SK-N-SH (cell line): ENCODE results near the gene KCNQ5. TPM values are rescaled to one million over a fixed set of nuclear protein-coding genes. Genes with fewer than 3 reads are reported as not detected.

Source experiments
- CTCF ChIA-PET: fragments of 300-600, 350-600 bp; formaldehyde crosslinking; extraction: SDS; loops from one replicate; lab custom pipeline; 2021; lab: Yijun Ruan, JAX
- POLR2A ChIA-PET: fragments of 350-600 bp; sonication (Branson Sonifier 250); formaldehyde crosslinking; extraction: SDS; loops from one replicate; lab custom pipeline; 2020; ENCODE audit warnings: antibody characterized with exemption, inconsistent platforms; lab: Yijun Ruan, JAX
- DNase-seq: peaks from one replicate; pipeline ENCODE4 v3.0.0; 2012
- H2AFZ ChIP-seq: fragments of 200-600 bp; sonication (generic); 2 replicates; pipeline ENCODE4 v1.8.1; 2016; ENCODE audit warnings: antibody characterized with exemption, mild to moderate bottlenecking, low read depth
- H3F3A ChIP-seq: fragments of 200-600 bp; sonication (generic); replicated peaks from 2 replicates; pipeline ENCODE3; 2016; ENCODE audit warnings: antibody characterized with exemption, mild to moderate bottlenecking; ENCODE audit not compliant: insufficient read depth
- H3K27ac ChIP-seq, 2 experiments: fragments of 200-500 bp in 1 of 2; fragments of 200-600 bp in 1 of 2; sonication (Bioruptor generic) in 1 of 2; sonication (generic), shearing (Covaris generic) in 1 of 2; 2 replicates each; pipeline versions ENCODE4 v1.5.1 to v1.6.1; 2014 to 2016; ENCODE audit warnings: low read depth in 2 of 2, inconsistent platforms in 1 of 2, low read length in 1 of 2, mild to moderate bottlenecking in 1 of 2, mixed read lengths in 1 of 2
- H3K27me3 ChIP-seq: fragments of 200-600 bp; sonication (generic), shearing (Covaris generic); 2 replicates; pipeline ENCODE4 v1.6.1; 2016; ENCODE audit warnings: mixed run types; ENCODE audit not compliant: insufficient read depth
- H3K36me3 ChIP-seq, 2 experiments: fragments of 200-500 bp in 1 of 2; fragments of 200-600 bp in 1 of 2; sonication (Bioruptor generic) in 1 of 2; sonication (generic) in 1 of 2; replicated peaks in 1 of 2; 2 replicates each; pipeline versions ENCODE3 to v1.5.1; 2014 to 2016; ENCODE audit warnings: low read length in 1 of 2, mild to moderate bottlenecking in 1 of 2; ENCODE audit not compliant: insufficient read depth in 2 of 2, control insufficient read depth in 1 of 2
- H3K4me1 ChIP-seq, 2 experiments: fragments of 200-500 bp in 1 of 2; fragments of 200-600 bp in 1 of 2; sonication (Bioruptor generic) in 1 of 2; sonication (generic), shearing (Covaris generic) in 1 of 2; 2 replicates each; pipeline versions ENCODE4 v1.5.1 to v1.6.1; 2014 to 2016; ENCODE audit warnings: low read depth in 1 of 2, low read length in 1 of 2, mixed run types in 1 of 2; ENCODE audit not compliant: insufficient read depth in 2 of 2, control insufficient read depth in 1 of 2
- H3K4me2 ChIP-seq: fragments of 200-600 bp; sonication (generic), shearing (Covaris generic); 2 replicates; pipeline ENCODE4 v1.6.1; 2017; ENCODE audit warnings: mixed run types
- H3K4me3 ChIP-seq, 2 experiments: fragments of 200-500 bp in 1 of 2; fragments of 200-600 bp in 1 of 2; sonication (Bioruptor generic) in 1 of 2; sonication (generic), shearing (Covaris generic) in 1 of 2; 2 replicates each; pipeline versions ENCODE4 v1.5.1 to v1.8.1; 2014 to 2016; ENCODE audit warnings: low read depth in 2 of 2, inconsistent platforms in 1 of 2, low read length in 1 of 2, mild to moderate bottlenecking in 1 of 2, mixed read lengths in 1 of 2, moderate library complexity in 1 of 2
- H3K79me2 ChIP-seq: fragments of 200-600 bp; sonication (generic); 2 replicates; pipeline ENCODE4 v1.8.1; 2017; ENCODE audit warnings: mild to moderate bottlenecking; ENCODE audit not compliant: insufficient read depth
- H3K9ac ChIP-seq: fragments of 200-600 bp; sonication (generic); 2 replicates; pipeline ENCODE4 v1.6.1; 2017; ENCODE audit warnings: mixed run types
- H3K9me2 ChIP-seq: fragments of 200-600 bp; sonication (generic); 2 replicates; pipeline ENCODE4 v1.6.1; 2017; ENCODE audit warnings: mixed run types
- H3K9me3 ChIP-seq: fragments of 200-600 bp; sonication (generic); 2 replicates; pipeline ENCODE4 v1.6.1; 2017; ENCODE audit warnings: mixed run types, mild to moderate bottlenecking, moderate library complexity
- H4K20me1 ChIP-seq: fragments of 200-600 bp; sonication (generic); 2 replicates; pipeline ENCODE4 v1.6.1; 2017; ENCODE audit warnings: mild to moderate bottlenecking, mixed run types; ENCODE audit not compliant: insufficient read depth
- CHD2 ChIP-seq: fragments of 150-350 bp; IDR thresholded peaks from 2 replicates; pipeline ENCODE4 v1.6.1; 2018; ENCODE audit warnings: low read length; ENCODE audit not compliant: partially characterized antibody
- JUND ChIP-seq: IDR thresholded peaks from 2 replicates; pipeline ENCODE4 v1.4.0; 2012
- MEF2A ChIP-seq: IDR thresholded peaks from 2 replicates; pipeline ENCODE4 v1.4.0; 2012; ENCODE audit warnings: low read depth, borderline replicate concordance
- MXI1 ChIP-seq: IDR thresholded peaks from 2 replicates; pipeline ENCODE4 v1.6.1; 2012; ENCODE audit warnings: mild to moderate bottlenecking, low read depth, low read length, improper control_type of control experiment
- RAD21 ChIP-seq: IDR thresholded peaks from 2 replicates; pipeline ENCODE4 v1.6.1; 2012; ENCODE audit warnings: mild to moderate bottlenecking, low read length
- SIN3A ChIP-seq: IDR thresholded peaks from 2 replicates; pipeline ENCODE4 v1.6.1; 2012; ENCODE audit warnings: low read depth, mild to moderate bottlenecking, low read length, moderate library complexity, borderline replicate concordance
- SMC3 ChIP-seq: IDR thresholded peaks from 2 replicates; pipeline ENCODE4 v1.6.1; 2012; ENCODE audit warnings: low read depth, low read length, improper control_type of control experiment
- TEAD4 ChIP-seq: IDR thresholded peaks from 2 replicates; pipeline ENCODE4 v1.4.0; 2012; ENCODE audit warnings: mild to moderate bottlenecking, borderline replicate concordance; ENCODE audit not compliant: insufficient read depth
- YY1 ChIP-seq: IDR thresholded peaks from 2 replicates; pipeline ENCODE4 v1.4.0; 2012; ENCODE audit warnings: low read depth, mild to moderate bottlenecking
- WGBS: methylation state at CpG from one replicate; pipeline ENCODE4 v1.1.6; 2017; ENCODE audit warnings: low lambda C conversion rate; 5-methylcytosine and 5-hydroxymethylcytosine counted together
- polyA plus RNA-seq, 3 experiments: library from polyadenylated mRNA; depleted of rRNA; stranded (reverse); fragments of >200 nt; gene quantifications; 2 replicates each; pipeline ENCODE4 v1.2.3, GENCODE V29; 2012
- TF ChIP-seq, protein P1 (sequence below): IDR thresholded peaks from 2 replicates; pipeline ENCODE4 v1.4.0; 2012; ENCODE audit warnings: low read depth, borderline replicate concordance
- TF ChIP-seq, protein P2 (sequence below): fragments of 200-600 bp; sonication (generic); IDR thresholded peaks from 2 replicates; pipeline ENCODE4 v1.6.1; 2017; ENCODE audit warnings: antibody characterized with exemption, mild to moderate bottlenecking, moderate library complexity
- TF ChIP-seq, protein P3 (sequence below): IDR thresholded peaks from 2 replicates; pipeline ENCODE4 v1.4.0; 2012; ENCODE audit warnings: low read depth, borderline replicate concordance
- TF ChIP-seq, protein P4 (sequence below): fragments of 150-350 bp; IDR thresholded peaks from 2 replicates; pipeline ENCODE4 v1.6.1; 2017; ENCODE audit warnings: antibody characterized with exemption, low read length, low read depth, borderline replicate concordance
- TF ChIP-seq, protein P5 (sequence below): IDR thresholded peaks from 2 replicates; pipeline ENCODE4; 2012

Gene KCNQ5
- polyA plus RNA-seq, 1 of the 3 experiments (the other 2 are of a cell fraction): 3.2 TPM

DNA sequence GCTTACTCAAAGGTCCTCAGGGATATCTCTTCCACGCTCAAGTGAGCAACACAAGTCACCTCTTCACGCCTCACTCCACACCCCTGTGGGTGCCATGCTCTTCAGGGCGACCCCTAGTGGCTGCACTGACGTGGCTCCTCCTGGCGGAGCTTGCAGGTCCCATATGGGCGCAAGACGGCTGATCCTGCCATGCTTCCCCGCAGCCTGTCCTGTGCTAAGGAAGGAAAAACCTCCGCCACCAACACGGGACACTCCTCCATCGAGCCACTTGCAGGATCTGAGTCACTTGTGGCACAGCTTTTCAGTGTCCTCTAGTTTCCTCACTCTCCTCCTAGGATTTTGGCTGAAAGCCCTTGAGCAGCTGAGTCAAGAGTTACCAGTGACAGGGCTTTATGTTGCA is 512.7 kb downstream of the KCNQ5 start:
- H4K20me1 ChIP-seq: no peaks in the 10 kb centered on the region
- TF ChIP-seq MXI1: no peak
- no peak for TF ChIP-seq SMC3
- no peak for TF ChIP-seq SIN3A
- TF ChIP-seq, protein P1, sequence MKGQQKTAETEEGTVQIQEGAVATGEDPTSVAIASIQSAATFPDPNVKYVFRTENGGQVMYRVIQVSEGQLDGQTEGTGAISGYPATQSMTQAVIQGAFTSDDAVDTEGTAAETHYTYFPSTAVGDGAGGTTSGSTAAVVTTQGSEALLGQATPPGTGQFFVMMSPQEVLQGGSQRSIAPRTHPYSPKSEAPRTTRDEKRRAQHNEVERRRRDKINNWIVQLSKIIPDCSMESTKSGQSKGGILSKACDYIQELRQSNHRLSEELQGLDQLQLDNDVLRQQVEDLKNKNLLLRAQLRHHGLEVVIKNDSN: no peak
- TF ChIP-seq TEAD4: no peak
- TF ChIP-seq, protein P2, sequence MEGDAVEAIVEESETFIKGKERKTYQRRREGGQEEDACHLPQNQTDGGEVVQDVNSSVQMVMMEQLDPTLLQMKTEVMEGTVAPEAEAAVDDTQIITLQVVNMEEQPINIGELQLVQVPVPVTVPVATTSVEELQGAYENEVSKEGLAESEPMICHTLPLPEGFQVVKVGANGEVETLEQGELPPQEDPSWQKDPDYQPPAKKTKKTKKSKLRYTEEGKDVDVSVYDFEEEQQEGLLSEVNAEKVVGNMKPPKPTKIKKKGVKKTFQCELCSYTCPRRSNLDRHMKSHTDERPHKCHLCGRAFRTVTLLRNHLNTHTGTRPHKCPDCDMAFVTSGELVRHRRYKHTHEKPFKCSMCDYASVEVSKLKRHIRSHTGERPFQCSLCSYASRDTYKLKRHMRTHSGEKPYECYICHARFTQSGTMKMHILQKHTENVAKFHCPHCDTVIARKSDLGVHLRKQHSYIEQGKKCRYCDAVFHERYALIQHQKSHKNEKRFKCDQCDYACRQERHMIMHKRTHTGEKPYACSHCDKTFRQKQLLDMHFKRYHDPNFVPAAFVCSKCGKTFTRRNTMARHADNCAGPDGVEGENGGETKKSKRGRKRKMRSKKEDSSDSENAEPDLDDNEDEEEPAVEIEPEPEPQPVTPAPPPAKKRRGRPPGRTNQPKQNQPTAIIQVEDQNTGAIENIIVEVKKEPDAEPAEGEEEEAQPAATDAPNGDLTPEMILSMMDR: peak; percentile 35
- TF ChIP-seq CHD2: no peak
- TF ChIP-seq, protein P3, sequence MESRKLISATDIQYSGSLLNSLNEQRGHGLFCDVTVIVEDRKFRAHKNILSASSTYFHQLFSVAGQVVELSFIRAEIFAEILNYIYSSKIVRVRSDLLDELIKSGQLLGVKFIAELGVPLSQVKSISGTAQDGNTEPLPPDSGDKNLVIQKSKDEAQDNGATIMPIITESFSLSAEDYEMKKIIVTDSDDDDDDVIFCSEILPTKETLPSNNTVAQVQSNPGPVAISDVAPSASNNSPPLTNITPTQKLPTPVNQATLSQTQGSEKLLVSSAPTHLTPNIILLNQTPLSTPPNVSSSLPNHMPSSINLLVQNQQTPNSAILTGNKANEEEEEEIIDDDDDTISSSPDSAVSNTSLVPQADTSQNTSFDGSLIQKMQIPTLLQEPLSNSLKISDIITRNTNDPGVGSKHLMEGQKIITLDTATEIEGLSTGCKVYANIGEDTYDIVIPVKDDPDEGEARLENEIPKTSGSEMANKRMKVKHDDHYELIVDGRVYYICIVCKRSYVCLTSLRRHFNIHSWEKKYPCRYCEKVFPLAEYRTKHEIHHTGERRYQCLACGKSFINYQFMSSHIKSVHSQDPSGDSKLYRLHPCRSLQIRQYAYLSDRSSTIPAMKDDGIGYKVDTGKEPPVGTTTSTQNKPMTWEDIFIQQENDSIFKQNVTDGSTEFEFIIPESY: no peak
- TF ChIP-seq, all 33 proteins: peak for 1
- H3K27me3 ChIP-seq: no peaks in the 10 kb centered on the region
- CTCF ChIA-PET: interaction anchor here (0.6 to 1.8 kb wide), 5 partner anchors 10 to 722 kb away, joined by 3 to 7 read pairs (median 3); no protein-coding TSS in a partner anchor
- H2AFZ ChIP-seq: no peak overlapping the region
- no peaks in the 10 kb centered on the region for H3K79me2 ChIP-seq
- no peak overlapping the region for H3K27ac ChIP-seq
- peaks cover 2 to 7% of the 10 kb centered on the region in 2 experiments; a peak in 2 of 4 replicates for H3K4me1 ChIP-seq
- no peak overlapping the region for H3K4me3 ChIP-seq
- no peak overlapping the region for H3K4me2 ChIP-seq
- H3K9me2 ChIP-seq: no peaks in the 10 kb centered on the region
- peaks cover 0 to 26% of the 10 kb centered on the region in 2 experiments for H3K36me3 ChIP-seq
- no peak overlapping the region for H3K9ac ChIP-seq
- POLR2A ChIA-PET: no interaction called here
- peak; percentile 14 for DNase-seq
- no peaks in the 10 kb centered on the region for H3K9me3 ChIP-seq
- peaks cover 4% of the 10 kb centered on the region for H3F3A ChIP-seq
- WGBS: 89% methylated on average over 8 of the region's 11 CpGs

DNA sequence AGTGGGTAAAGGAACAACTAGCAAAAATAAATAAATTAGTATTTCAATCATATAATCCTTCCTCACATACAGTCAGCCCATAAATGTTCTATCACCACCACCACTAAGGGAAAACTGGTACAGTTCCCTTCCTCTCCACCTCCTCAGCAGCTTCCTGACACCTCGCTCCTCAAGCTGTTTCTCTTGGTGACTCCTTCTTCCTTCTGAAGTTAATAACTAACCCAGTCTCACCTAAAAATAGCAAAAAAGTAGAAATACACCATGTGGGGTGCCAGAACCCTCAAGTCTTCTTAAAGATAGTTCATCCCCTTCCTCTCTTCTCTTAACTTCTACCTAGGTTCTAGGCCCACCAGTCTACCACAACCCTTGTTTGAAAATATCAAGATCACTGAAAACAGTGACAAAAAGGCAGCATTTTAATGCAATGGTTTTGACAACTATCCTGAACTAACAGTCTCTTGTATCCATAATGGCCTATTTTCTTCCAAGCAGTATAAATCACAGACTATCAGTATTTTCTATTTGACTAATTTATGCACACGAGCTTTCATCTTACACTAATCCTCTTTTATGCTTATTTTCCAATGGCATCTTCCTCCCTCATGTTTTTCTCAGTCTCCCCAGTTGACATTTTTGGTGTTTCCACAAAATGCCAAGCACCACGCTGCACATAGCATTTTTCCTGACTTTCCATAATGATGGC is 518.0 kb downstream of the KCNQ5 start:
- H3K27ac ChIP-seq: no peak overlapping the region
- WGBS: 89% methylated on average over 3 of the region's 3 CpGs

More for the DNA sequence above, 518.0 kb downstream of the KCNQ5 start:
- Histone ChIP-seq H3K27me3 (no peaks in the 10 kb centered on the region), H2AFZ (no peak overlapping the region), H3F3A (no peaks in the 10 kb centered on the region), H3K4me2 (no peak overlapping the region), H3K4me1 (peaks cover 0 to 2% of the 10 kb centered on the region in 2 experiments; a peak in 1 of 4 replicates), H3K4me3 (no peak overlapping the region), H4K20me1 (no peaks in the 10 kb centered on the region), H3K9me2 (no peaks in the 10 kb centered on the region), H3K9me3 (no peaks in the 10 kb centered on the region), H3K79me2 (no peaks in the 10 kb centered on the region), H3K9ac (no peak overlapping the region), H3K36me3 (peaks cover 0 to 12% of the 10 kb centered on the region in 2 experiments)
- CTCF ChIA-PET: no interaction called here
- DNase-seq: no peak
- TF ChIP-seq SMC3 (no peak), YY1 (no peak), JUND (no peak), TEAD4 (no peak), RAD21 (no peak), MEF2A (no peak)
- TF ChIP-seq, protein P2: no peak
- TF ChIP-seq, protein P4, sequence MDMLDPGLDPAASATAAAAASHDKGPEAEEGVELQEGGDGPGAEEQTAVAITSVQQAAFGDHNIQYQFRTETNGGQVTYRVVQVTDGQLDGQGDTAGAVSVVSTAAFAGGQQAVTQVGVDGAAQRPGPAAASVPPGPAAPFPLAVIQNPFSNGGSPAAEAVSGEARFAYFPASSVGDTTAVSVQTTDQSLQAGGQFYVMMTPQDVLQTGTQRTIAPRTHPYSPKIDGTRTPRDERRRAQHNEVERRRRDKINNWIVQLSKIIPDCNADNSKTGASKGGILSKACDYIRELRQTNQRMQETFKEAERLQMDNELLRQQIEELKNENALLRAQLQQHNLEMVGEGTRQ: no peak
- TF ChIP-seq, protein P5, sequence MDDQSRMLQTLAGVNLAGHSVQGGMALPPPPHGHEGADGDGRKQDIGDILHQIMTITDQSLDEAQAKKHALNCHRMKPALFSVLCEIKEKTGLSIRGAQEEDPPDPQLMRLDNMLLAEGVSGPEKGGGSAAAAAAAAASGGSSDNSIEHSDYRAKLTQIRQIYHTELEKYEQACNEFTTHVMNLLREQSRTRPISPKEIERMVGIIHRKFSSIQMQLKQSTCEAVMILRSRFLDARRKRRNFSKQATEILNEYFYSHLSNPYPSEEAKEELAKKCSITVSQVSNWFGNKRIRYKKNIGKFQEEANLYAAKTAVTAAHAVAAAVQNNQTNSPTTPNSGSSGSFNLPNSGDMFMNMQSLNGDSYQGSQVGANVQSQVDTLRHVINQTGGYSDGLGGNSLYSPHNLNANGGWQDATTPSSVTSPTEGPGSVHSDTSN: no peak
- TF ChIP-seq, all 33 proteins: peak for 0
- POLR2A ChIA-PET: no interaction called here
